Activated B cell treated with CpG ODN at 0.5 μM for 24 hours (primary cell): ENCODE measurements around the gene TMEM63A. TPM values are rescaled to one million over a fixed set of nuclear protein-coding genes. Genes with fewer than 3 reads are reported as not detected.

Experiments used
- ATAC-seq: fragments of 200-7000 bp; cut with Tn5 transposase; one replicate; pipeline ENCODE4 v1.10.0; 2021; ENCODE audit warnings: low read depth, mild to moderate bottlenecking, moderate library complexity
- CTCF ChIA-PET: fragments of 350-600 bp; sonication (Branson Sonifier 250); formaldehyde crosslinking; loops from one replicate; lab custom pipeline; 2021; ENCODE audit warnings: antibody characterized with exemption; lab: Charles Lee
- POLR2A ChIA-PET: fragments of 350-600 bp; sonication (Branson Sonifier 250); formaldehyde crosslinking; loops from one replicate; lab custom pipeline; 2021; ENCODE audit warnings: antibody characterized with exemption; lab: Charles Lee
- DNase-seq: peaks from one replicate; pipeline ENCODE4 v3.0.0; 2022
- H3K27ac Mint-ChIP-seq: one replicate; pipeline ENCODE4 v1.8.0; 2020; ENCODE audit warnings: mixed read lengths
- H3K27me3 Mint-ChIP-seq: one replicate; pipeline ENCODE4 v1.8.0; 2021; ENCODE audit warnings: mixed read lengths
- H3K36me3 Mint-ChIP-seq: one replicate; pipeline ENCODE4 v1.8.0; 2021; ENCODE audit warnings: low read depth, mixed read lengths
- H3K4me1 Mint-ChIP-seq: one replicate; pipeline ENCODE4 v1.8.0; 2021; ENCODE audit warnings: mixed read lengths
- H3K4me3 Mint-ChIP-seq: one replicate; pipeline ENCODE4 v1.8.0; 2020; ENCODE audit warnings: mild to moderate bottlenecking, mixed read lengths
- H3K9me3 Mint-ChIP-seq: one replicate; pipeline ENCODE4 v1.8.0; 2020; ENCODE audit warnings: mixed read lengths
- intact Hi-C: fragments of 100-400 bp; cut with micrococcal nuclease; formaldehyde crosslinking; loops from one replicate; pipeline ENCODE4 v1.15.1; 2024
- total RNA-seq: library from RNA; stranded (reverse); gene quantifications from 2 replicates; pipeline ENCODE4 v1.2.3, GENCODE V29; 2022
- TF ChIP-seq, protein P1 (sequence below): fragments of 200-600 bp; IDR thresholded peaks from one replicate; pipeline ENCODE4 v1.8.0; 2022; ENCODE audit warnings: antibody characterized with exemption, mild to moderate bottlenecking

The TMEM63A gene
- total RNA-seq, 1 donor from 2014 or later = 74.5 TPM

DNA sequence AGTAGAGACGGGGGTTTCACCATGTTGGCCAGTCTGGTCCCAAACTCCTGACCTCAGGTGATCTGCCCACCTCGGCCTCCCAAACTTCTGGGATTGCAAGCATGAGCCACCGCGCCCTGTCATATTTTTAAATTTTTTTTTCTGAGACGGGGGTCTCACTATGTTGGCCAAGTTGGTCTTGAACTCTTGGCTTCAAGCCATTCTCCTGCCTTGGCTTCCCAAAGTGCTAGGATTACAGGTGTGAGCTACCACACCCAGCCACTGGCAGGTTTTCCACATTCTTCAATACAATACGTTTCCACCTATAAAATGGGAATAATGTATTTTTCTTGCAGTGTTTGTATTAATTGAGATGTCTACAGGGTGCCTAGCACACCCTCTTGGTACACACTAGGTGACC, 10.1 kb upstream of the TMEM63A start:
- ChIA-PET CTCF (no interaction called here), POLR2A (interaction anchor here (0.6 to 7.5 kb wide), 4 partner anchors 10 to 1101 kb away, joined by 3 to 93 read pairs (median 4); partner anchors contain the start of gene TMEM63A)
- TF ChIP-seq, protein P1, sequence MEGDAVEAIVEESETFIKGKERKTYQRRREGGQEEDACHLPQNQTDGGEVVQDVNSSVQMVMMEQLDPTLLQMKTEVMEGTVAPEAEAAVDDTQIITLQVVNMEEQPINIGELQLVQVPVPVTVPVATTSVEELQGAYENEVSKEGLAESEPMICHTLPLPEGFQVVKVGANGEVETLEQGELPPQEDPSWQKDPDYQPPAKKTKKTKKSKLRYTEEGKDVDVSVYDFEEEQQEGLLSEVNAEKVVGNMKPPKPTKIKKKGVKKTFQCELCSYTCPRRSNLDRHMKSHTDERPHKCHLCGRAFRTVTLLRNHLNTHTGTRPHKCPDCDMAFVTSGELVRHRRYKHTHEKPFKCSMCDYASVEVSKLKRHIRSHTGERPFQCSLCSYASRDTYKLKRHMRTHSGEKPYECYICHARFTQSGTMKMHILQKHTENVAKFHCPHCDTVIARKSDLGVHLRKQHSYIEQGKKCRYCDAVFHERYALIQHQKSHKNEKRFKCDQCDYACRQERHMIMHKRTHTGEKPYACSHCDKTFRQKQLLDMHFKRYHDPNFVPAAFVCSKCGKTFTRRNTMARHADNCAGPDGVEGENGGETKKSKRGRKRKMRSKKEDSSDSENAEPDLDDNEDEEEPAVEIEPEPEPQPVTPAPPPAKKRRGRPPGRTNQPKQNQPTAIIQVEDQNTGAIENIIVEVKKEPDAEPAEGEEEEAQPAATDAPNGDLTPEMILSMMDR = no peak
- ATAC-seq (no peak), DNase-seq (no peak)
- Mint-ChIP-seq H3K27ac (no peak overlapping the region), H3K27me3 (peaks cover 3% of the 10 kb centered on the region), H3K36me3 (no peaks in the 10 kb centered on the region), H3K4me1 (peaks cover 19% of the 10 kb centered on the region), H3K9me3 (no peaks in the 10 kb centered on the region), H3K4me3 (no peak overlapping the region)
- intact Hi-C loops = no loop called here

DNA sequence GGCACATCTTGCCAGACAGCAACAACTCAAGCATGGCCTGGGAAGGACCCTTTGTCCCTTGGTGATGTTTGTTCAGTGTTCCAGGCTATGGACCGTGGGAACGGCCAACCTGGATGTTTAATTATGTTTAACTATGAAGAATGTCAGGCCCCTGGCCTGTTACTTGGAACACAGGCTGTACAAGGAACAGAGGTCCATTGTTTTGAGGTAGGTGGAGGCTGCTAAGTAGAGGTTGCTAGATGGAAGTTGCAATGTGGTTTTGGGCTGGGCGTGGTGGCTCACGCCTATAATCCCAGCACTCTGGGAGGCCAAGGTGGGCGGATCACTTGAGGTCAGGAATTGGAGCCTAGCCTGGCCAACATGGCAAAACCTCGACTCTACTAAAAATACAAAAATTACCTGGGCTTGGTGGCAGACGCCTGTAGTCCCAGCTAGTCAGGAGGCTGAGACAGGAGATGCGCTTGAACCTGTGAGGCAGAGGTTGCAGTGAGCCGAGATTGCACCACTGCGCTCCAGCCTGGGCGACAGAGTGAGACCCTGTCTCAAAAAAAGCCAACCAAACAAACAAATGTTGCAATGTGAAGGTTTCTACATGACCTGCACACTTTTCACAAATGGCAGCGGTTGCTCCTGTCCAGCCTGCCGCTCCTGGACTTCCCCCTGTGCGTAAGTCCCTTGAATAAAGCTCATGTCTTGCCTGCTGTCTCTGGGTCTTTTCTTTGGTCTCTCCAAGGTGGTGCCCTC, 9.2 kb upstream of the TMEM63A start:
- POLR2A ChIA-PET = interaction anchor here (0.6 to 7.5 kb wide), 3 partner anchors 9 to 22 kb away, joined by 3 to 93 read pairs (median 4); partner anchors contain the start of gene TMEM63A
- no peak overlapping the region for H3K4me3 Mint-ChIP-seq
- no peak for ATAC-seq
- H3K9me3 Mint-ChIP-seq = no peaks in the 10 kb centered on the region
- TF ChIP-seq, protein P1 = no peak
- DNase-seq = no peak
- CTCF ChIA-PET = no interaction called here
- intact Hi-C loops = no loop called here
- no peak overlapping the region for H3K27ac Mint-ChIP-seq
- H3K4me1 Mint-ChIP-seq = peaks cover 10% of the 10 kb centered on the region
- H3K36me3 Mint-ChIP-seq = no peaks in the 10 kb centered on the region
- peaks cover 3% of the 10 kb centered on the region for H3K27me3 Mint-ChIP-seq

DNA sequence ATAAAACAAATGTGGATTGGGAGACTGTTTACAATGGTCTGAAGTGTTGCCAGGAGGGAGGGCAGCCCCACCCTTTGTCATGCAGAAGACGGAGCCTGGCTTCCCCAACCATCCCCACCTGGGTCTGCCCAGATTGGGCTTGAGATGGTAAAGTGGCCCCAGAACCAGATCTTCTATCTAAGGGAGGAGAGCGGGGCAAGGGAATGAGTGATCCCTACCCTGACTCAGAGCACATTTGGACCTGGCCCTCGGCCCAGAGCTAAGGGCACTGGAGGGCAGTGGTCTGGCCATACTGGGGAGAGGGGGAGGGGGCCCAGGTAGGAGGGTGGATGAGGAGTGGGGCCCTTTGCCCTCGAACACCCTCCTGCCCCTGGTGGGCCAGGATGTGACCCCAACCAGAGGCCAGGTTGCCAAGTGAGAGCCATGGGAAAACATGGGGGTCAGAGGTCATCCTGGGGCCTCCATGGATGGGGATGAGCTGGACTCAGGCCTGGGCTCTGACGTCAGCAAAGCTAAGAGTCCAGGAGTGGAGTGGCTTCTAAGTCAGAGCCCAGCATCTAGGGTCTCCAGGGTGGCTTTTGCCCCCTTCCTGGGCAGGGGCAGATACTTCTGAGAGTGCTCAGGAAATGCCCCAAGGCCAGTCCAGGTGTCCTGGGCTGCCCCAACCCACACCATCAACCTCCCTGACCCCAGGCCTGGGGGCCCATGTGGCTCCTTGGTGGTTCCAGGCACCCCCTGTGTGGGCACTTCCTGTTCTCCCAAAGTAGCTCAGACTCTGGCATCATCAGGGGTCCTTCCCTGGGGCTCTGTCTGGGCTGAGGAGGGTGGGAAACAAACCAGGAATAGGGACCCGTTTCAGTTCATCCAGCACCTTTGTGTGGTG, 8.4 kb upstream of the TMEM63A start:
- intact Hi-C loops = no loop called here
- CTCF ChIA-PET = no interaction called here
- no peak for ATAC-seq
- POLR2A ChIA-PET = no interaction called here
- H3K27me3 Mint-ChIP-seq = peaks cover 3% of the 10 kb centered on the region
- H3K27ac Mint-ChIP-seq = no peak overlapping the region
- no peak for DNase-seq
- TF ChIP-seq, protein P1 = no peak
- H3K36me3 Mint-ChIP-seq = no peaks in the 10 kb centered on the region
- H3K4me1 Mint-ChIP-seq = peaks cover 3% of the 10 kb centered on the region
- no peak overlapping the region for H3K4me3 Mint-ChIP-seq
- no peaks in the 10 kb centered on the region for H3K9me3 Mint-ChIP-seq

DNA sequence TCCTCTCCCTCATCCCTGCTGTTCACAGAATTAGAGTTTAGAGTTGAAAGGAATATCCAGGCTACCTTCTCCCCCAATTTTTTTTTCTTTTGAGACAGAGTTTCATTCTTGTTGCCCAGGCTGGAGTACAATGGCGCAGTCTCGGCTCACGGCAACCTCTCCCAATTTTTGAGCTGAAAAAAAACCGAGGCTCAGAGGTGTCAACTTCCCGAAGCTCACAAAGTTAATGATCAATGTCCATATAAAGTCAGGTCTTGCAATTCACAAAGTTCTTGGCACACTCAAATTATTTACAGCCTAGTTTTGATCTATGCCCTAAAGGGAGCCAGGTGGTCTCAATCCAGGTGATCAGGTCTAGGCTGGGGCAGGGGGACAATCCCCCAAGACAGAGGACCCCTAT, 7.6 kb upstream of the TMEM63A start:
- ChIA-PET POLR2A (no interaction called here), CTCF (no interaction called here)
- no peak overlapping the region for H3K4me3 Mint-ChIP-seq
- peaks cover 3% of the 10 kb centered on the region for H3K4me1 Mint-ChIP-seq
- DNase-seq (no peak), ATAC-seq (no peak)
- H3K27me3 Mint-ChIP-seq = peaks cover 3% of the 10 kb centered on the region
- no peaks in the 10 kb centered on the region for H3K36me3 Mint-ChIP-seq
- TF ChIP-seq, protein P1 = no peak
- H3K27ac Mint-ChIP-seq = no peak overlapping the region
- intact Hi-C loops = no loop called here
- H3K9me3 Mint-ChIP-seq = no peaks in the 10 kb centered on the region
